ENCODE results near the gene SHLD3. TPM values are rescaled to one million over a fixed set of nuclear protein-coding genes. Genes with fewer than 3 reads are reported as not detected.
"Not testable (repeated sequence)": the region's sequence is repeated elsewhere in the genome, so short reads cannot be mapped to it uniquely, and the experiment has no call there.

SHLD3 gene
- total and polyA plus RNA-seq, 2 donors, result 1.7 to 9.9 TPM

DNA sequence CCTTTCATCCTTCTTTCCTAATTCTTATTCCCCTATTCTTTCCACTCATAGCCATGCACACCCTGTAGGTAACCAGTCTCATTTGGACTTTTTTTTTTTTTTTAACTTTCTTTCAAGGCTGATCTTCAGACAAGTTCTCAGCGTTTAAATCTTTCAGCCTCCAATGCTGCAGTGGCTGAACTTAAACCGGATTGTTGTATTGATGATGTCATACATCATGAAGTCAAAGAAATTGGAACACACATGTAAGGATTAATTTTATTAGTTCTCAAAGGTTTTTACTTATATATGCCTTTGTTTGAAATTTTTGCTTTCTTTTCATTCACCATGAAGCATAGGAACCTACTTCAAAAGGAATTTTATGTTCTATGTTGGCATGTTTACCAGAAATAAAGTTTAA is 22.1 kb downstream of the SHLD3 start:
- H3K27ac ChIP-seq (ENCODE audit: low read depth), result no peak overlapping the region
- no peak overlapping the region for H3K4me3 ChIP-seq (ENCODE audit: low read depth, low read length)
- no peaks in the 10 kb centered on the region for H3K4me1 ChIP-seq (ENCODE audit: insufficient read depth)
- H3K36me3 ChIP-seq (ENCODE audit: insufficient read depth), result no peaks in the 10 kb centered on the region
- WGBS, result 82% methylated on average over 2 of the region's 2 CpGs
- no peak for DNase-seq (ENCODE audit: extremely low spot score)

DNA sequence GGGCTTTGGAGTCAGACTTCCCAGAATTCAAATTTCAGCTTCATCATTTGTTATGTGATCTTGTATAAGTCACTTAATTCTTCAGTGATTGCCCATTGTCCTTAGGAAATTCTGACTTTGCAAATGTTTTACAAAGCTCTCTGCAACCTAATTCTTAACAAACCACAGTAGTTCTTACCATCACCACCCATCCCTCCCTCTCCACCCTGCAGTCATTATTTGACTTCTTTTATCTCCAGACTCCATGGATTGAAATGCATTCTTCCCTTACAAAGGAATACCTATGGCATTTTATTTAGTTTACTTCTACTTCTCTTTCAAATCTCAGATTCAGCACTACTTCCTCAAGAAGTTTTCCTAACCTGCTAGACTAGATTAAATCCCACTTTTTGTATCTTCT is 23.1 kb downstream of the SHLD3 start:
- Histone ChIP-seq H3K4me1 (ENCODE audit: insufficient read depth) (no peaks in the 10 kb centered on the region), H3K36me3 (ENCODE audit: insufficient read depth) (no peaks in the 10 kb centered on the region)
- DNase-seq (ENCODE audit: extremely low spot score), result no peak

DNA sequence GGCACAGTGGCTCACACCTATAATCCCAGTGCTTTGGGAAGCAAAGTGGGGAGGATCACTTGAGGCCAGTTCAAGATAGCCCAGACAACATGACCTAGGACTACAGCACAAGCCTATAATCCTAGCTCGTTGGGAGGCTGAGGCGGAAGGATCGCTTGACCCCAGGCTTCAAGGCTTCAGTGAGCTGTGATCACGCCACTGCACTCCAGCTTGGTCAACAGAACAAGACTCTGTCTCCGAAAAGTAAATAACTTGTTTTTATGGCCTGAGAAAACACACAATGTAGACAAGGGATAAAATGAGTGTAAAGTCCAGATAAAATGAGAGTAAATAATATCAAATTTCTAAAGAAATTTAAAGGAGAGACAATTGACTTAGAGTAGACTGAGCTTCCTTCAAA is 26.3 kb downstream of the SHLD3 start:
- no peak overlapping the region for H3K27ac ChIP-seq (ENCODE audit: low read depth)
- 71% methylated on average over 5 of the region's 5 CpGs for WGBS
- DNase-seq (ENCODE audit: extremely low spot score), result no peak
- no peak overlapping the region for H3K4me3 ChIP-seq (ENCODE audit: low read depth, low read length)
- no peaks in the 10 kb centered on the region for H3K4me1 ChIP-seq (ENCODE audit: insufficient read depth)
- no peaks in the 10 kb centered on the region for H3K36me3 ChIP-seq (ENCODE audit: insufficient read depth)

More for the DNA sequence above, 23.1 kb downstream of the SHLD3 start:
- Histone ChIP-seq H3K27ac (ENCODE audit: low read depth) (no peak overlapping the region), H3K4me3 (ENCODE audit: low read depth, low read length) (no peak overlapping the region)

- Histone ChIP-seq H3K27ac (ENCODE audit: low read depth) (no peak overlapping the region), H3K4me3 (ENCODE audit: low read depth, low read length) (no peak overlapping the region), H3K36me3 (ENCODE audit: insufficient read depth) (no peaks in the 10 kb centered on the region), H3K4me1 (ENCODE audit: insufficient read depth) (no peaks in the 10 kb centered on the region)
- 76% methylated on average over 2 of the region's 2 CpGs for WGBS
- no peak for DNase-seq (ENCODE audit: extremely low spot score)
Observed at GRCh38 chr5:65654713-65655112, 29.9 kb downstream of the SHLD3 start.

DNA sequence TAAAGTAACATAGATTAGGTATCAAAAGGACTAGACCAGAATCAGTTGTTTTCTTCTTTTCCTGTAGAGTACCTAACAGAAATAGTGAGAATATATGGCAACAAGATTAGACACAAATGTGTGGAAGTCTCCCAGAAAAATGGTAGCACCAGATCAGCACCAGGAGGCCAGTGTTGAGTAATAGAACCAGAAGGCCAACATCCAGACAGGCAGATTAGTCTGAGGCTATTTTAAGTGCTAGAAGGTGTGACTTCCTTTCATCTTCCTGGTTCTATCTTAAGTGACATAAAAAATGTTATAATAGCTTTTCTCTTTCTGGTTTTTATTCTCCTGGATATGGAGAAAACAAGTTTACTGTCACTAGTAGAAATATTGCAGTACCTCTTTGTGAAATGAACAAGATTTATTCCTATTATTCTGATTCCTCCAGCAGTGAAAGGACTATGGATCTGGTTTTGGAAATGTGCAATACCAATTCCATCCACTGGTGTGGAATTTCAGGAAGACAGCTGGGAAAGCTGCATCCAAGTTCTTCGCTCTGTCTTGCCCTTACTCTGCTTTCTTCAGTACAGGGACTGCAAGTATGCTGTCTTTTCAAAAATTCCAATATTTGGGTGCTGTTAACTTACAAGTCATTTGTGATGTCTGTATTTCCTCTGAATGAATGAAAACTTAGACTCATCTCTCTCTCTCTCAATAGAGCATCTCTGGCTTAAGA is 39.1 kb downstream of the SHLD3 start:
- no peaks in the 10 kb centered on the region for H3K4me1 ChIP-seq (ENCODE audit: insufficient read depth)
- no peaks in the 10 kb centered on the region for H3K36me3 ChIP-seq (ENCODE audit: insufficient read depth)
- DNase-seq (ENCODE audit: extremely low spot score), result no peak
- no peak overlapping the region for H3K4me3 ChIP-seq (ENCODE audit: low read depth, low read length)
- 82% methylated on average over 1 of the region's 1 CpG for WGBS
- H3K27ac ChIP-seq (ENCODE audit: low read depth), result no peak overlapping the region

DNA sequence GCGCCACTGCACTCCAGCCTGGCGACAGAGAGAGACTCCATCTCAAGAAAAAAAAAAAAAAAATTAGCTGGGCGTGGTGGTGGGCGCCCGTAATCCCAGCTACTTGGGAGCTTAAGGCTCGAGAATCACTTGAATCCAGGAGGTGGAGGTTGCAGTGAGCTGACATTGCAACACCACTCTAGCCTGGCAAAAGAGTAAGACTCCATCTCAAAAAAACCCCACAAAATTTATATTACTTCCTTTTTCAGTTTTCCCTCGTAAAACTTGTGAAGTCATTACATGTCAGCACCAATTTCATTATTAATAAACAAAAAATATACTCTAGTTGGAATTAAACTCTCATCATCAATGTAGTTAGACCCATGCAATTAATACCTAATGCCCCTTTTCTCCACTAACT is 43.9 kb downstream of the SHLD3 start:
- WGBS, result 86% methylated on average over 7 of the region's 7 CpGs
- H3K36me3 ChIP-seq (ENCODE audit: insufficient read depth), result no peaks in the 10 kb centered on the region

DNA sequence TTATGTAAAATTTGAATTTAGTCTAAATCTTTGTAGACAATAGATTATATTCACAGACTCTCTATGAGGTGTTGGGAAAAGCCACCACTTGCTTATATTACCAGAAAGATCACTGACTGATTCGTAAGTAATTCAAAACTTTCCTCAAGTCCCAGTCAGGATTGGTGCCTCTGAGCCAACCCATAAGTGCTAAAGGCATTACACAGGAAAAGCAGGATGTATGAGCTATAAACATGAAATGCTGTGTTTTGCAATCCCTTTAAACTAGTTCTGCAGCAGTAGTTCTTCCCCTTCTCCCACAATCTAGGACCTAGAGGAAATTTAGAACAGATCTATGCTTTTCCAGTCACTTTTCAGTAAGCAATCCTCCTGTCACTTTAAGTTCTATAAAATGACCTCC is 48.0 kb downstream of the SHLD3 start:
- H3K36me3 ChIP-seq (ENCODE audit: insufficient read depth), result no peaks in the 10 kb centered on the region
- WGBS, result 69% methylated on average over 1 of the region's 1 CpG
- no peak overlapping the region for H3K4me3 ChIP-seq (ENCODE audit: low read depth, low read length)
- no peak for DNase-seq (ENCODE audit: extremely low spot score)
- H3K4me1 ChIP-seq (ENCODE audit: insufficient read depth), result no peaks in the 10 kb centered on the region
- no peak overlapping the region for H3K27ac ChIP-seq (ENCODE audit: low read depth)

More for the DNA sequence above, 43.9 kb downstream of the SHLD3 start:
- H3K27ac ChIP-seq (ENCODE audit: low read depth), result no peak overlapping the region
- H3K4me3 ChIP-seq (ENCODE audit: low read depth, low read length), result no peak overlapping the region
- no peak for DNase-seq (ENCODE audit: extremely low spot score)
- H3K4me1 ChIP-seq (ENCODE audit: insufficient read depth), result no peaks in the 10 kb centered on the region

GRCh38 chr5:65674749-65675148 is 49.9 kb downstream of the SHLD3 start:
- no peaks in the 10 kb centered on the region for H3K4me1 ChIP-seq (ENCODE audit: insufficient read depth)
- no peak overlapping the region for H3K27ac ChIP-seq (ENCODE audit: low read depth)
- no peak overlapping the region for H3K4me3 ChIP-seq (ENCODE audit: low read depth, low read length)
- DNase-seq (ENCODE audit: extremely low spot score), result no peak
- H3K36me3 ChIP-seq (ENCODE audit: insufficient read depth), result peaks cover 1% of the 10 kb centered on the region

DNA sequence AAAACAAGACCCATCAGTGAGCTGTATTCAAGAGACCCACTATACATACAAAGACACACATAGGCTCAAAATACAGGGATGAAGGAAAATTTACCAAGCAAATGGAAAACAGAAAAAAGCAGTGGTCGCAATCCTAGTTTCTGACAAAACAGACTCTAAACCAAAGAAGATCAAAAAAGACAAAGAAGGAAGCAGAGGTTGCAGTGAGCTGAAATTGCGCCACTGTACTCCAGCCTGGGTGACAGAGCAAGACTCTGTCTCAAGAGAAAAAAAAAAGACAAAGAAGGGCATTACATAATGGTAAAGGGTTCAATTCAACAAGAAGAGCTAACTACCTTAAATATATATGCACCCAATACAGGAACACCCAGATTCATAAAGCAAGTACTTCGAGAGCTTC is 51.2 kb downstream of the SHLD3 start:
- not testable (repeated sequence) for H3K4me3 ChIP-seq (ENCODE audit: low read depth, low read length); H3K4me1 ChIP-seq (ENCODE audit: insufficient read depth); H3K36me3 ChIP-seq (ENCODE audit: insufficient read depth); H3K27ac ChIP-seq (ENCODE audit: low read depth); DNase-seq (ENCODE audit: extremely low spot score)
- 97% methylated on average over 3 of the region's 3 CpGs for WGBS

Small RNA genes within 50 kb of the gene (small RNA-seq; reads per million reads assigned to genes)
- not detected for gene RNU6-540P

Other genes with a start within 250 kb of the SHLD3 start
- 23.1 TPM for gene ADAMTS6, start 143.1 kb upstream of the SHLD3 start, total RNA-seq
- 2.6 TPM for gene ADAMTS6, start 143.1 kb upstream of the SHLD3 start, polyA plus RNA-seq
- 40.4 TPM for gene CENPK, start 61.9 kb upstream of the SHLD3 start, total RNA-seq
- 1.4 TPM for gene CENPK, start 61.9 kb upstream of the SHLD3 start, polyA plus RNA-seq
- 127 TPM for gene PPWD1, start 61.7 kb upstream of the SHLD3 start, total RNA-seq
- gene PPWD1, start 61.7 kb upstream of the SHLD3 start, polyA plus RNA-seq, result 17.3 TPM
- gene TRIM23, start 694 bp upstream of the SHLD3 start, total RNA-seq, result 43.7 TPM
- 10.8 TPM for gene TRIM23, start 694 bp upstream of the SHLD3 start, polyA plus RNA-seq
- gene TRAPPC13, start within 50 bp of the SHLD3 start, total RNA-seq, result 50.0 TPM
- 15.9 TPM for gene TRAPPC13, start within 50 bp of the SHLD3 start, polyA plus RNA-seq
- gene SGTB, start 97.1 kb downstream of the SHLD3 start, total RNA-seq, result 11.5 TPM
- gene SGTB, start 97.1 kb downstream of the SHLD3 start, polyA plus RNA-seq, result 4.0 TPM
- gene NLN, start 97.2 kb downstream of the SHLD3 start, total RNA-seq, result 16.0 TPM
- gene NLN, start 97.2 kb downstream of the SHLD3 start, polyA plus RNA-seq, result 4.4 TPM

Measured in urinary bladder (tissue), 4 donors.